Measurements from ENCODE around the gene XIRP1.
"Not testable (repeated sequence)": the region's sequence is repeated elsewhere in the genome, so short reads cannot be mapped to it uniquely, and the experiment has no call there.

The XIRP1 gene

DNA sequence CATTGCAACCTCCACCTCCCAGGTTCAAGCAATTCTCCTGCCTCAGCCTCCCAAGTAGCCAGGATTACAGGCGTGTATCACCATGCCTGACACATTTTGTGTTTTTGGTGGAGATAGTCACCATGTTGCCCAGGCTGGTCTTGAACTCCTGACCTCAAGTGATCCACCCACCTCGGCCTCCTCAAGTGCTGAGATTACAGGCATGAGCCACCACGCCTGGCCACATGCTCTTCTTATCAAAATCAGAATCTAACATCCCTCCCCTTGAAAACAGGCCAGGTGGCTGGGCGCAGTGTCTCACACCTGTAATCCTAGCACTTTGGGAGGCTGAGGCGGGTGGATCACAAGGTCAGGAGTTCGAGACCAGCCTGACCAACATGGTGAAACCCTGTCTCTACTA lies 21.5 kb downstream of the XIRP1 start:
- H3K27ac Mint-ChIP-seq; H3K27me3 Mint-ChIP-seq (ENCODE audit: low read depth); H3K4me3 Mint-ChIP-seq; H3K9me3 Mint-ChIP-seq; H3K36me3 Mint-ChIP-seq (ENCODE audit: low read depth): not testable (repeated sequence)
- peaks cover 16% of the 10 kb centered on the region for H3K4me1 Mint-ChIP-seq (ENCODE audit: low read depth)

DNA sequence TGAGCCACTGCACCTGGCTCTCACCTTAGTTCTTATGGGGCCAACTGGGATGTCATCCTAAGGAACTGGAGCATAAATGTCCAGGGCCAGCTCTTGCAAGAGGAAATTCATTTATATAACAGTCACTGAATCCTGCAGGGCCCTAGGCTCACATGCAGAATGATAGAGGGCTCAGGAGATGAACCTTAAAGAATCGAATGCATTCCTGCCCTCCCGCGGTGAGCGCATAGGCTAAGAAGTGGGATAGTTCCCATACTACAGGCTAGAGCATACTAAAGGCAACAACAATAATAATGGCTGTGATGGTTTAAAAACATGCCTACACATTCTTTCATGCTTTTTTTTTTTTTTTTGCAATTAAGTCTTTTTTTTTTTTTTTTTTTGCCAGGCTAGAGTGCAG lies 21.9 kb downstream of the XIRP1 start:
- Mint-ChIP-seq H3K4me1 (ENCODE audit: low read depth) (peaks cover 16% of the 10 kb centered on the region), H3K4me3 (no peak overlapping the region), H3K9me3 (no peaks in the 10 kb centered on the region), H3K27me3 (ENCODE audit: low read depth) (peaks cover 4% of the 10 kb centered on the region), H3K36me3 (ENCODE audit: low read depth) (peaks cover 4% of the 10 kb centered on the region), H3K27ac (no peak overlapping the region)

DNA sequence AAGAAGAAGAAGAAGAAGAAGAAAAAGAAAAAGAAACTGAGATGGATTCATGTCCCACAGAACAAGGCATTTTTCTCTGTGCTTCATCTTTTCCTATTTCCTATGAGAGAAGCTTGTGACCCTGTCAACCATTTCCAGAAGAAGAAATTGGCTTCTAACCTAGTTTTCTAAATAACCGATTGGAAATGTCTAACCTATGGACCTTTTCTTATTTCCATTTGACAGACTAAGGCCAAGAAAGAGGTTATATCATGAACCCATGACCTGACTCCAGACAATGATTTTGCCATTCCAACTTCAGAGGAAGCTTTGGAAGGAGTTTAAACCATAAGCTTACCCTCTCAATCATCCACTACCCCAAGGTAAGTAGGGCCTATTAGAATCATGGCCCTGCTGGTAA lies 22.7 kb downstream of the XIRP1 start:
- H3K27me3 Mint-ChIP-seq (ENCODE audit: low read depth) = peaks cover 4% of the 10 kb centered on the region
- H3K4me1 Mint-ChIP-seq (ENCODE audit: low read depth) = peaks cover 17% of the 10 kb centered on the region
- no peak overlapping the region for H3K27ac Mint-ChIP-seq
- H3K36me3 Mint-ChIP-seq (ENCODE audit: low read depth) = peaks cover 2% of the 10 kb centered on the region
- H3K9me3 Mint-ChIP-seq = no peaks in the 10 kb centered on the region
- H3K4me3 Mint-ChIP-seq = no peak overlapping the region

- Mint-ChIP-seq H3K27ac (no peak overlapping the region), H3K4me3 (no peak overlapping the region), H3K36me3 (ENCODE audit: low read depth) (no peaks in the 10 kb centered on the region), H3K9me3 (peaks cover 2% of the 10 kb centered on the region), H3K4me1 (ENCODE audit: low read depth) (peaks cover 17% of the 10 kb centered on the region), H3K27me3 (ENCODE audit: low read depth) (no peaks in the 10 kb centered on the region)
Observed at GRCh38 chr3:39168156-39168780, 24.1 kb downstream of the XIRP1 start.

DNA sequence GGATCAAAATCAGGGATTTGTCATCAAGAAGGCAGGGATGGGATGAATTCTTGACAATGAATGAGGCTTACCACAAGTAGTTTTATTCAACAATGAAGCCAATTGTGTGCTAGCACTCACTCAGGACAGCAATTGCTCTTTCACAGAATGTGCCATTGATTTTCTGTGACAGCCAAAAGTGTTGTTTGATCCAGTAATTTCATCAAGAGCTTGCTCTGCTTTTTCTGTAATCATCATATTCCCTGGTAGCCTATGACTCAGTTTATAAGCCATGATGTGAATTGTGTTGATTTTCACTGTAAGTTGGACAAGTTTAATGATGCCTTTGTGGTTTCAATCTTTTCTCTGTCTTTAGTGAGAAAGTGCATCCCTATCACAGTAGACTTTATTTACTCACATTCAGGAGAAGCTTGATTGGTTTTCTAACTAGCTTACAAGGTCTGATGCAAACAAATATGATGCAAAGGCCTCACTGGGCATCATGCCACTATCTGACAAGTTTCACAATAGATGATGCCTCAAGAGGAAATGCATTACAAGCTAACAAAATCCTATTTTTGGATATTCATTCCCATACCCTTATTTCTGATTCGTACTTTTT lies 25.4 kb downstream of the XIRP1 start:
- Mint-ChIP-seq H3K27me3 (ENCODE audit: low read depth) (no peaks in the 10 kb centered on the region), H3K4me3 (no peak overlapping the region), H3K27ac (no peak overlapping the region), H3K36me3 (ENCODE audit: low read depth) (no peaks in the 10 kb centered on the region), H3K9me3 (peaks cover 4% of the 10 kb centered on the region), H3K4me1 (ENCODE audit: low read depth) (peaks cover 17% of the 10 kb centered on the region)

DNA sequence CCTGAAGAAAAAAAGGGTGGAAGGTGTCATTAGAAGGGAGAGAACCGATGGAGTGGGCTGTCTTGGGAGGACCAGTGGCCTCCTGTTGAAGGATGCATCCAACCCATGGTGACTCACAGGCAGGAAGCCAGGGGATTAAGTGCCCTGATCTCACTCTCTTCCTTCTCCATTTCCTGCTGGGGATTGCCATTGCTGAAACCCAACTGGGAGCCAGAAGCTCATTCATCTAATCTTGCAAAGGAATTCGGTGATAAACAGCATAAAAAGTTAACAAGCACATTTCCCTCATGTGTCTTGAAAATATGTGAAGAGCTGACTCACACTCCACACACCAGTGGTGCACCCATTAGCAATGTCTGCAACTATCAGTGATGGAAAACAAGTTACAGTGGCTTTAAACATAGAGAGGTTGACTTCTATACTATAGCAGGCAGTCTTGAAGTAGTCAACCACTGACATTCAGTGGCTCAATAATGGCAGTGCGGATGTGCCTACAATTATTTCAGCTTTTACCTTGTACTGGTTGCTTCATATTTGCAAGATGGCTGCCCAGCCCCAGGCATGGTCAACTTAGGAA lies 26.2 kb downstream of the XIRP1 start:
- Mint-ChIP-seq H3K9me3 (peaks cover 4% of the 10 kb centered on the region), H3K27ac (no peak overlapping the region), H3K4me3 (no peak overlapping the region), H3K36me3 (ENCODE audit: low read depth) (no peaks in the 10 kb centered on the region), H3K27me3 (ENCODE audit: low read depth) (no peaks in the 10 kb centered on the region), H3K4me1 (ENCODE audit: low read depth) (peaks cover 17% of the 10 kb centered on the region)

GRCh38 chr3:39165518-39165917 lies 26.9 kb downstream of the XIRP1 start:
- Mint-ChIP-seq H3K27me3 (ENCODE audit: low read depth) (no peaks in the 10 kb centered on the region), H3K4me1 (ENCODE audit: low read depth) (peaks cover 17% of the 10 kb centered on the region), H3K27ac (no peak overlapping the region), H3K36me3 (ENCODE audit: low read depth) (no peaks in the 10 kb centered on the region), H3K9me3 (peaks cover 4% of the 10 kb centered on the region), H3K4me3 (no peak overlapping the region)

GRCh38 chr3:39164414-39164813 lies 28.0 kb downstream of the XIRP1 start:
- H3K27me3 Mint-ChIP-seq (ENCODE audit: low read depth) = no peaks in the 10 kb centered on the region
- H3K4me1 Mint-ChIP-seq (ENCODE audit: low read depth) = peaks cover 17% of the 10 kb centered on the region
- H3K9me3 Mint-ChIP-seq = peaks cover 4% of the 10 kb centered on the region
- H3K36me3 Mint-ChIP-seq (ENCODE audit: low read depth) = no peaks in the 10 kb centered on the region
- no peak overlapping the region for H3K4me3 Mint-ChIP-seq
- H3K27ac Mint-ChIP-seq = no peak overlapping the region

- no peak overlapping the region for H3K27ac Mint-ChIP-seq
- no peaks in the 10 kb centered on the region for H3K36me3 Mint-ChIP-seq (ENCODE audit: low read depth)
- H3K4me3 Mint-ChIP-seq = no peak overlapping the region
- H3K9me3 Mint-ChIP-seq = peaks cover 2% of the 10 kb centered on the region
- H3K27me3 Mint-ChIP-seq (ENCODE audit: low read depth) = peaks cover 15% of the 10 kb centered on the region
- peaks cover 11% of the 10 kb centered on the region for H3K4me1 Mint-ChIP-seq (ENCODE audit: low read depth)
Observed at GRCh38 chr3:39158148-39158715, 34.2 kb downstream of the XIRP1 start.

GRCh38 chr3:39157359-39157758 lies 35.0 kb downstream of the XIRP1 start:
- Mint-ChIP-seq H3K36me3 (ENCODE audit: low read depth) (peaks cover 3% of the 10 kb centered on the region), H3K27me3 (ENCODE audit: low read depth) (peaks cover 15% of the 10 kb centered on the region), H3K27ac (no peak overlapping the region), H3K4me1 (ENCODE audit: low read depth) (peaks cover 14% of the 10 kb centered on the region), H3K4me3 (no peak overlapping the region), H3K9me3 (no peaks in the 10 kb centered on the region)

DNA sequence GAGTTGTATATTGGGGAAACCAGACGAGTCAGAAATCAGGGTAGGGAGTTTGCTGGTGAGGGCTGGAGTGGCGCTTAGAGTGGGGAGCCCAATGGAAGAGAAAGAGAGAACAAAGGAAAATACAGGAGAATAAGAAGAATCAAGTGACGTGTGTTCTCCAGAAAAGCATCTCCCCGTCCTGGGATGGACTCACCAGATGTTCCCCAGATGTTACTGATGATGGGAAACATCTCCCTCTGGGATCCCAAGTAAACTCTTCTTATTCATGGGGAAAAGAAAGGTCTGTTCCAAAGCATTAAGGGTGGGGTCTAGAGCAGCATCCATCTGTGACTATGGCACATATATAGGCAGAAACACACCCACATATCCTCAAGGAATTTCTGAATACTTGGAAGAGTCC lies 36.0 kb downstream of the XIRP1 start:
- Mint-ChIP-seq H3K4me1 (ENCODE audit: low read depth) (peaks cover 22% of the 10 kb centered on the region), H3K4me3 (no peak overlapping the region), H3K9me3 (no peaks in the 10 kb centered on the region), H3K27ac (no peak overlapping the region), H3K36me3 (ENCODE audit: low read depth) (peaks cover 9% of the 10 kb centered on the region), H3K27me3 (ENCODE audit: low read depth) (peaks cover 15% of the 10 kb centered on the region)

- H3K4me3 Mint-ChIP-seq = peak overlapping the region; percentile 77
- H3K27me3 Mint-ChIP-seq (ENCODE audit: low read depth) = peaks cover 15% of the 10 kb centered on the region
- H3K36me3 Mint-ChIP-seq (ENCODE audit: low read depth) = peaks cover 11% of the 10 kb centered on the region
- H3K27ac Mint-ChIP-seq = peak overlapping the region; percentile 92
- no peaks in the 10 kb centered on the region for H3K9me3 Mint-ChIP-seq
- H3K4me1 Mint-ChIP-seq (ENCODE audit: low read depth) = peaks cover 39% of the 10 kb centered on the region
Observed at GRCh38 chr3:39154280-39155021, 37.9 kb downstream of the XIRP1 start.

- peaks cover 12% of the 10 kb centered on the region for H3K27me3 Mint-ChIP-seq (ENCODE audit: low read depth)
- peaks cover 13% of the 10 kb centered on the region for H3K36me3 Mint-ChIP-seq (ENCODE audit: low read depth)
- peak overlapping the region; percentile 92 for H3K27ac Mint-ChIP-seq
- H3K4me3 Mint-ChIP-seq = peak overlapping the region; percentile 77
- peaks cover 45% of the 10 kb centered on the region for H3K4me1 Mint-ChIP-seq (ENCODE audit: low read depth)
- no peaks in the 10 kb centered on the region for H3K9me3 Mint-ChIP-seq
Observed at GRCh38 chr3:39153977-39154279, 38.5 kb downstream of the XIRP1 start.

- Mint-ChIP-seq H3K27me3 (ENCODE audit: low read depth) (no peaks in the 10 kb centered on the region), H3K9me3 (no peaks in the 10 kb centered on the region), H3K27ac (peak overlapping the region; percentile 97), H3K4me1 (ENCODE audit: low read depth) (peaks cover 69% of the 10 kb centered on the region), H3K36me3 (ENCODE audit: low read depth) (peaks cover 24% of the 10 kb centered on the region), H3K4me3 (peak overlapping the region; percentile 96)
Observed at GRCh38 chr3:39150803-39151631, 41.4 kb downstream of the XIRP1 start.

Measured in T-helper 1 cell treated with Interleukin-12 subunit alpha and Interleukin-12 subunit beta and Interleukin-4 antibody, amounts not matched to agents 30 μg/mL and 1 μg/mL, for 36 hours (primary cell).